Gastrocnemius medialis (tissue), 4 donors: ENCODE measurements around the gene CPSF3. TPM values are rescaled to one million over a fixed set of nuclear protein-coding genes. Genes with fewer than 3 reads are reported as not detected.

ENCODE experiments used
- ATAC-seq, 2 donors: fragments of 150-250 bp; one replicate each; pipeline ENCODE4 v1.9.1; 2016
- DNase-seq, 2 donors: peaks; one replicate each; pipeline ENCODE4 v3.0.0-alpha.2; 2019
- H3K27ac ChIP-seq, 4 donors: fragments of 200-600 bp; sonication (generic); 1 replicate in 1 of 4; 2 replicates in 3 of 4; pipeline ENCODE4 v1.5.1; 2016 to 2018; ENCODE audit warnings: mild to moderate bottlenecking in 2 of 4, moderate library complexity in 1 of 4
- H3K27me3 ChIP-seq, 3 donors: fragments of 200-600 bp; sonication (generic) in 2 of 3; 1 replicate in 1 of 3; 2 replicates in 2 of 3; pipeline versions ENCODE4 v1.5.1 to v1.6.0; 2016 to 2019; ENCODE audit warnings: mild to moderate bottlenecking in 1 of 3, moderate library complexity in 1 of 3
- H3K36me3 ChIP-seq, 2 donors: fragments of 200-600 bp; sonication (generic) in 1 of 2; one replicate each; pipeline ENCODE4 v1.5.1; 2017 to 2018
- H3K4me1 ChIP-seq, 2 donors: fragments of 200-600 bp; sonication (generic) in 1 of 2; one replicate each; pipeline ENCODE4 v1.5.1; 2016 to 2017; ENCODE audit warnings: mild to moderate bottlenecking in 2 of 2
- H3K4me3 ChIP-seq, 4 donors: fragments of 200-600 bp; sonication (generic) in 3 of 4; 1 replicate in 1 of 4; 2 replicates in 3 of 4; pipeline ENCODE4 v1.5.1; 2016 to 2019; ENCODE audit warnings: mild to moderate bottlenecking in 2 of 4
- H3K9me3 ChIP-seq, 3 donors: fragments of 200-600 bp; sonication (generic) in 2 of 3; 1 replicate in 1 of 3; 2 replicates in 2 of 3; pipeline ENCODE4 v1.5.1; 2016 to 2019
- CTCF ChIP-seq, 5 experiments: fragments of 450-650 bp in 3 of 5; fragments of 200-600 bp in 2 of 5; sonication (generic) in 2 of 5; IDR thresholded peaks in 4 of 5; conservative IDR thresholded peaks in 1 of 5; 1 replicate in 4 of 5; 2 replicates in 1 of 5; pipeline ENCODE4 v1.5.1; 2016 to 2019; ENCODE audit warnings: antibody characterized with exemption in 5 of 5, mild to moderate bottlenecking in 3 of 5, moderate library complexity in 3 of 5
- POLR2A ChIP-seq, 2 donors: fragments of 450-650 bp; IDR thresholded peaks; one replicate each; pipeline ENCODE4 v1.6.1; 2017; ENCODE audit warnings: antibody characterized with exemption in 2 of 2, mild to moderate bottlenecking in 2 of 2, moderate library complexity in 2 of 2
- in situ Hi-C, 4 donors: fragments of 200-750 bp; cut with MboI; loops; one replicate each; pipeline versions ENCODE4 v1.15.0 to v1.8.0; 2017; ENCODE audit warnings: low sequenced_read_pairs in 4 of 4
- intact Hi-C: fragments of 100-400 bp; cut with DNase I; formaldehyde crosslinking; loops from one replicate; pipeline ENCODE4 v1.15.1; 2023; ENCODE audit warnings: low total_unique reads
- total RNA-seq, 4 donors: library from RNA; depleted of rRNA; stranded (reverse); fragments of >200 nt; gene quantifications; one replicate each; pipeline versions ENCODE4 v1.1.0 to v1.2.3, GENCODE V29; 2016

Gene CPSF3
- total RNA-seq, 4 donors from 2014 or later: 20.9 to 51.8 (median 24.1) TPM

- DNase-seq (no peak), ATAC-seq (no peak)
- in situ Hi-C loops: no loop called here
- Histone ChIP-seq H3K9me3 (no peaks in the 10 kb centered on the region), H3K4me1 (no peaks in the 10 kb centered on the region), H3K27ac (no peak overlapping the region), H3K27me3 (no peaks in the 10 kb centered on the region), H3K4me3 (no peak overlapping the region), H3K36me3 (peaks cover 0 to 12% of the 10 kb centered on the region in 2 donors)
- intact Hi-C loops: no loop called here
- no peak for TF ChIP-seq POLR2A (IDR thresholded peaks at IDR 0.05)
- TF ChIP-seq CTCF (IDR thresholded peaks at IDR 0.05 in 4 of 5, conservative IDR thresholded peaks at IDR 0.05 in 1 of 5): no peak
Measured at GRCh38 chr2:9405636-9406035, 17.8 kb upstream of the CPSF3 start.

GRCh38 chr2:9406529-9407362 is 16.7 kb upstream of the CPSF3 start:
- peaks cover 0 to 22% of the 10 kb centered on the region in 2 donors for H3K36me3 ChIP-seq
- no peaks in the 10 kb centered on the region for H3K4me1 ChIP-seq
- TF ChIP-seq CTCF (IDR thresholded peaks at IDR 0.05 in 4 of 5, conservative IDR thresholded peaks at IDR 0.05 in 1 of 5) (no peak), POLR2A (IDR thresholded peaks at IDR 0.05) (no peak)
- in situ Hi-C loops (no loop called here), intact Hi-C loops (no loop called here)
- H3K27me3 ChIP-seq: no peaks in the 10 kb centered on the region
- no peak overlapping the region for H3K4me3 ChIP-seq
- H3K27ac ChIP-seq: peak overlapping the region in 1 of 4 donors; percentile 12
- DNase-seq (no peak), ATAC-seq (no peak)
- no peaks in the 10 kb centered on the region for H3K9me3 ChIP-seq

- in situ Hi-C loops: no loop called here
- TF ChIP-seq CTCF (IDR thresholded peaks at IDR 0.05 in 4 of 5, conservative IDR thresholded peaks at IDR 0.05 in 1 of 5): no peak
- TF ChIP-seq POLR2A (IDR thresholded peaks at IDR 0.05): no peak
- H3K9me3 ChIP-seq: no peaks in the 10 kb centered on the region
- DNase-seq: no peak
- ATAC-seq: no peak
- peaks cover 0 to 28% of the 10 kb centered on the region in 2 donors for H3K36me3 ChIP-seq
- intact Hi-C loops: no loop called here
- no peak overlapping the region for H3K27ac ChIP-seq
- no peaks in the 10 kb centered on the region for H3K27me3 ChIP-seq
- no peaks in the 10 kb centered on the region for H3K4me1 ChIP-seq
- no peak overlapping the region for H3K4me3 ChIP-seq
Measured at GRCh38 chr2:9407363-9407811, 16.1 kb upstream of the CPSF3 start.

DNA sequence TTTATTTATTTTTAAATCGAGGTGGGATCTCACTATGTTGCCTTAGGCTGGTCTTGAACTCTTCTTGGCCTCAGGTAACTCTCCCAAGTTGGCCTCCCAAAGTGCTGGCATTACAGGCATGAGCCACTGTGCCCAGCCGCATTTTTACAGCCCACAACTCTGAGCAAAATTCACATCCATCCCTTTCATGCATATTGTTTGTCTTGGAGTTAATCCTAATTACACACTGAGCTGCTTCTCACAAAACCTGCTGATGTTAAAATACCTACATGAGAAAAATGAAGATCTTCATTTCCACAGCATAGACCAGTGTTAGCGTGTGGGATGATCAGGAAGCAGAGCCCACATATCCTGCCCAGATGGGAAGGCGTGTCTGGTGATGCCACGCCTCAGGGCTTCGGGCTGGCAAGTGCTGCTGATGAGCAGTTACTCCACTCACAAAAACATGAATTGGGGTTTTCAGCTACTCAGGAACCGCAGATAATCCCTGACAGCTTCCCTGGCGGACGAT is 14.8 kb upstream of the CPSF3 start:
- intact Hi-C loops (no loop called here), in situ Hi-C loops (no loop called here)
- ATAC-seq (no peak), DNase-seq (no peak)
- Histone ChIP-seq H3K4me1 (no peaks in the 10 kb centered on the region), H3K9me3 (no peaks in the 10 kb centered on the region), H3K27ac (no peak overlapping the region), H3K27me3 (no peaks in the 10 kb centered on the region), H3K4me3 (no peak overlapping the region), H3K36me3 (peaks cover 0 to 36% of the 10 kb centered on the region in 2 donors)
- TF ChIP-seq POLR2A (IDR thresholded peaks at IDR 0.05): no peak
- no peak for TF ChIP-seq CTCF (IDR thresholded peaks at IDR 0.05 in 4 of 5, conservative IDR thresholded peaks at IDR 0.05 in 1 of 5)
